Glomerular endothelial cell (primary cell): Measurements from ENCODE around the gene PBXIP1. TPM values are rescaled to one million over a fixed set of nuclear protein-coding genes. Genes with fewer than 3 reads are reported as not detected.
A peak's percentile ranks its signal among the peaks of the same experiment; 100 is the strongest.

Experiments
- DNase-seq: peaks from one replicate; pipeline ENCODE4 v3.0.0-alpha.2; 2011; ENCODE audit warnings: low read depth, low spot score; ENCODE audit errors: extremely low read depth
- total RNA-seq: library from RNA; depleted of rRNA; stranded (reverse); fragments of >200 nt; gene quantifications from 2 replicates; pipeline ENCODE4 v1.2.3, GENCODE V29; 2015

The PBXIP1 gene
- total RNA-seq, 1 donor from 2014 or later = 115 TPM

GRCh38 chr1:154902938-154903566 lies 52.8 kb downstream of the PBXIP1 start:
- no peak for DNase-seq

DNA sequence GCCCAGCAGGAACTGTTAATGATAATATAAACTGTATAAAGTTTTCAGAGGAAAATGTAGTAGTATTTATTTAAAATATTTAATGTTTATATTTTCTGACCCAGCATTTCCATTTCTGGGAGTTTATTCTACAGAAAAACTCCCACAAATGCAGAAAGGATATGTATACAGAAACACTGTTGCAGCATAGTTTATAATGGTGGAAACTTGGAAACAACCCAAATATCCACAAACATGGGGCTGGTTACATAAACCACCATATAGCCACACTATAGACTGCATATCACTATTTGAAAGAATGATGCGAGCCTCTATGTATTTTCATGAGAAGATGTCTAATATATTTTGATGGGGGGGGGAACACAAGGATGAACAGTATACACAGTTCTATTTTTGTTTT lies 54.3 kb downstream of the PBXIP1 start:
- no peak for DNase-seq

- no peak for DNase-seq
Measured at GRCh38 chr1:154899041-154899440, 56.9 kb downstream of the PBXIP1 start.

GRCh38 chr1:154896771-154897286 lies 59.1 kb downstream of the PBXIP1 start:
- DNase-seq = peak; percentile 23

DNA sequence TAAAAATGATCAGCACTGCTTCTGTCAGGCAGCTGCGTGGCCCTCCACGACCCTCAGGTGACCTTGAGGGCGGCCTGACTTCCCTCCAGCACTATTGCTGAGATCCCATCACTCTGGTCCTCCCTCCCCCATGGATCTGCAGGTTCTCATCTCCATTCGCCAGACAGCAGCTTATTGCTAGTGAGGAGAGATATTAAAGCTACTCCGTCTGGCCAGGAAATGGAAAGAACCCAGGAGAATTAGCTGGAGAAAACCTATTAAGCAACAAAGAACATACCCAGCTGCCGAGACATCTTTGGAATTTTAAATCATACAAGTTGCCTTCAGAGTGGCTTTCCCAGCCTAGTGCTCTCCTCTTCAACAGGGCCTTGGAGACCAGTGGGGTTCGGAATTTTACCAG lies 60.1 kb downstream of the PBXIP1 start:
- no peak for DNase-seq

Other genes starting within 250 kb of the PBXIP1 start
- gene KCNN3, start 85.8 kb downstream of the PBXIP1 start, total RNA-seq = 4.8 and 10.5 TPM in 2 replicates
- gene PMVK, start 19.4 kb downstream of the PBXIP1 start, total RNA-seq = 8.1 and 11.6 TPM in 2 replicates
- 17.5 and 20.9 TPM in 2 replicates for gene PYGO2, start 5.7 kb upstream of the PBXIP1 start, total RNA-seq
- 300 and 313 TPM in 2 replicates for gene SHC1, start 14.6 kb upstream of the PBXIP1 start, total RNA-seq
- gene CKS1B, start 18.6 kb upstream of the PBXIP1 start, total RNA-seq = 37.8 and 57.8 TPM in 2 replicates
- gene FLAD1, start 27.2 kb upstream of the PBXIP1 start, total RNA-seq = 31.2 and 33.7 TPM in 2 replicates
- gene LENEP, start 37.5 kb upstream of the PBXIP1 start, total RNA-seq = not detected in 2 replicates
- 19.3 and 23.6 TPM in 2 replicates for gene ZBTB7B, start 46.7 kb upstream of the PBXIP1 start, total RNA-seq
- gene DCST2, start 77.7 kb upstream of the PBXIP1 start, total RNA-seq = 0.12 TPM in 1 of 2 replicates, not detected in the other
- not detected in 2 replicates for gene DCST1, start 77.7 kb upstream of the PBXIP1 start, total RNA-seq
- 405 and 619 TPM in 2 replicates for gene ADAM15, start 95.2 kb upstream of the PBXIP1 start, total RNA-seq
- 19.2 and 25.1 TPM in 2 replicates for gene EFNA4, start 107.6 kb upstream of the PBXIP1 start, total RNA-seq
- 1.5 and 4.0 TPM in 2 replicates for gene EFNA3, start 122.7 kb upstream of the PBXIP1 start, total RNA-seq
- gene EFNA1, start 171.8 kb upstream of the PBXIP1 start, total RNA-seq = 77.9 and 195 TPM in 2 replicates
- 21.0 and 29.1 TPM in 2 replicates for gene SLC50A1, start 179.8 kb upstream of the PBXIP1 start, total RNA-seq
- gene DPM3, start 184.4 kb upstream of the PBXIP1 start, total RNA-seq = 41.0 and 45.0 TPM in 2 replicates
- 121 and 150 TPM in 2 replicates for gene KRTCAP2, start 217.2 kb upstream of the PBXIP1 start, total RNA-seq
- gene TRIM46, start 217.8 kb upstream of the PBXIP1 start, total RNA-seq = 9.9 and 11.8 TPM in 2 replicates